IMR-90 (cell line): ENCODE results near the gene HERC5. TPM values are rescaled to one million over a fixed set of nuclear protein-coding genes. Genes with fewer than 3 reads are reported as not detected.
"Not testable (repeated sequence)": the region's sequence is repeated elsewhere in the genome, so short reads cannot be mapped to it uniquely, and the experiment has no call there.

Source experiments
- ATAC-seq: fragments of 200-7000 bp; cut with Tn5 transposase; 2 replicates; pipeline ENCODE4 v1.9.1; 2020; ENCODE audit warnings: low read depth, mild to moderate bottlenecking, moderate library complexity
- BruUV-seq: library from RNA; stranded (reverse); fragments of 400-500 nt; replicated peaks from 2 replicates; lab custom pipeline; 2021; lab: Mats Ljungman, UMichigan
- CTCF ChIA-PET: fragments of 300-600 bp; formaldehyde crosslinking; extraction: SDS; loops from one replicate; lab custom pipeline; 2021; ENCODE audit warnings: antibody characterized with exemption; lab: Yijun Ruan, JAX
- POLR2A ChIA-PET: fragments of 300-600 bp; sonication (Branson Sonifier 250); formaldehyde crosslinking; loops from one replicate; lab custom pipeline; 2022; ENCODE audit warnings: antibody characterized with exemption; ENCODE audit not compliant: unreplicated experiment; lab: Charles Lee
- DNase-seq: peaks from one replicate; pipeline ENCODE4 v3.0.0; 2013
- H2AFZ ChIP-seq: replicated peaks from 2 replicates; pipeline ENCODE3; 2013; ENCODE audit warnings: low read length, mild to moderate bottlenecking; ENCODE audit not compliant: poor library complexity
- H2AK5ac ChIP-seq: 2 replicates; pipeline ENCODE4 v1.6.1; 2013; ENCODE audit warnings: low read depth, low read length, inconsistent platforms
- H2AK9ac ChIP-seq: replicated peaks from 2 replicates; pipeline ENCODE3; 2013; ENCODE audit warnings: mild to moderate bottlenecking, low read depth, low read length, moderate library complexity; ENCODE audit not compliant: poor library complexity
- H2BK120ac ChIP-seq: 2 replicates; pipeline ENCODE4 v1.6.1; 2013; ENCODE audit warnings: low read depth, low read length, inconsistent platforms
- H2BK15ac ChIP-seq: 3 replicates; pipeline ENCODE4 v1.6.1; 2013; ENCODE audit warnings: low read depth, low read length, inconsistent platforms
- H2BK20ac ChIP-seq: 2 replicates; pipeline ENCODE4 v1.6.1; 2013; ENCODE audit warnings: low read depth, mild to moderate bottlenecking, inconsistent platforms, low read length, moderate library complexity
- H2BK5ac ChIP-seq: 2 replicates; pipeline ENCODE4 v1.6.1; 2013; ENCODE audit warnings: mild to moderate bottlenecking, low read depth, low read length, inconsistent platforms; ENCODE audit not compliant: poor library complexity, severe bottlenecking
- H3K14ac ChIP-seq: replicated peaks from 2 replicates; pipeline ENCODE4 v1.6.1; 2013; ENCODE audit warnings: low read depth, low read length, inconsistent platforms
- H3K18ac ChIP-seq: 2 replicates; pipeline ENCODE4 v1.6.1; 2013; ENCODE audit warnings: low read depth, low read length, control low read depth
- H3K23ac ChIP-seq: 2 replicates; pipeline ENCODE4 v1.6.1; 2013; ENCODE audit warnings: low read depth, low read length, inconsistent platforms
- H3K27ac ChIP-seq: 2 replicates; pipeline ENCODE4 v1.5.1; 2013; ENCODE audit warnings: mild to moderate bottlenecking, control low read depth, low read length; ENCODE audit not compliant: insufficient read depth
- H3K27me3 ChIP-seq: 2 replicates; pipeline ENCODE4 v1.6.1; 2013; ENCODE audit warnings: low read length; ENCODE audit not compliant: control insufficient read depth, insufficient read depth
- H3K36me3 ChIP-seq: 2 replicates; pipeline ENCODE4 v1.6.1; 2013; ENCODE audit warnings: low read length, mixed read lengths; ENCODE audit not compliant: control insufficient read depth, insufficient read depth
- H3K4ac ChIP-seq: 2 replicates; pipeline ENCODE4 v1.6.1; 2013; ENCODE audit warnings: low read depth, low read length, inconsistent platforms
- H3K4me1 ChIP-seq: 2 replicates; pipeline ENCODE4 v1.6.1; 2013; ENCODE audit warnings: low read length, mixed read lengths; ENCODE audit not compliant: control insufficient read depth, insufficient read depth
- H3K4me2 ChIP-seq: 2 replicates; pipeline ENCODE4 v1.6.1; 2013; ENCODE audit warnings: low read depth, mild to moderate bottlenecking, control low read depth, low read length, moderate library complexity
- H3K4me3 ChIP-seq: 2 replicates; pipeline ENCODE4 v1.5.1; 2013; ENCODE audit warnings: low read depth, mild to moderate bottlenecking, control low read depth, low read length, moderate library complexity; ENCODE audit not compliant: insufficient read depth
- H3K56ac ChIP-seq: 2 replicates; pipeline ENCODE4 v1.6.1; 2013; ENCODE audit warnings: low read length, inconsistent platforms; ENCODE audit not compliant: insufficient read depth; ENCODE audit errors: extremely low read depth
- H3K79me1 ChIP-seq, 2 experiments: 2 replicates each; pipeline ENCODE4 v1.6.1; 2013; ENCODE audit warnings: low read length in 2 of 2, inconsistent platforms in 1 of 2, low read depth in 1 of 2
- H3K9ac ChIP-seq: 2 replicates; pipeline ENCODE4 v1.6.1; 2013; ENCODE audit warnings: low read depth, low read length, control low read depth
- H3K9me1 ChIP-seq: 2 replicates; pipeline ENCODE4 v1.6.1; 2013; ENCODE audit warnings: low read length, inconsistent platforms; ENCODE audit not compliant: insufficient read depth
- H3K9me3 ChIP-seq: 2 replicates; pipeline ENCODE4 v1.6.1; 2013; ENCODE audit warnings: low read length; ENCODE audit not compliant: control insufficient read depth, insufficient read depth
- H4K20me1 ChIP-seq: 2 replicates; pipeline ENCODE4 v1.6.1; 2013; ENCODE audit warnings: low read length, inconsistent platforms; ENCODE audit not compliant: insufficient read depth
- H4K5ac ChIP-seq: 2 replicates; pipeline ENCODE4 v1.6.1; 2013; ENCODE audit warnings: mild to moderate bottlenecking, low read depth, low read length, control low read depth
- H4K8ac ChIP-seq, 2 experiments: 2 replicates each; pipeline ENCODE4 v1.6.1; 2013; ENCODE audit warnings: low read depth in 2 of 2, low read length in 2 of 2, control low read depth in 1 of 2, inconsistent platforms in 1 of 2
- H4K91ac ChIP-seq: 2 replicates; pipeline ENCODE4 v1.6.1; 2013; ENCODE audit warnings: low read depth, low read length, inconsistent platforms; ENCODE audit not compliant: insufficient read depth
- BHLHE40 ChIP-seq: fragments of 150-350 bp; IDR thresholded peaks from 2 replicates; pipeline ENCODE4 v1.6.1; 2016; ENCODE audit warnings: mild to moderate bottlenecking, low read depth, low read length
- CEBPB ChIP-seq: IDR thresholded peaks from 2 replicates; pipeline ENCODE4 v1.6.1; 2012; ENCODE audit warnings: low read depth, low read length, improper control_type of control experiment
- CHD1 ChIP-seq: IDR thresholded peaks from 2 replicates; pipeline ENCODE4 v1.6.1; 2012; ENCODE audit warnings: low read depth, low read length, improper control_type of control experiment
- MAFK ChIP-seq: IDR thresholded peaks from 2 replicates; pipeline ENCODE4 v1.6.1; 2012; ENCODE audit warnings: low read depth, low read length, improper control_type of control experiment
- MAZ ChIP-seq: IDR thresholded peaks from 2 replicates; pipeline ENCODE4 v1.6.1; 2012; ENCODE audit warnings: low read depth, mild to moderate bottlenecking, low read length, improper control_type of control experiment, moderate library complexity, borderline replicate concordance
- POLR2A ChIP-seq: IDR thresholded peaks from 2 replicates; pipeline ENCODE4 v1.6.1; 2012; ENCODE audit warnings: mild to moderate bottlenecking, low read depth, low read length
- RCOR1 ChIP-seq: IDR thresholded peaks from 2 replicates; pipeline ENCODE4 v1.6.1; 2012; ENCODE audit warnings: mild to moderate bottlenecking, low read length, improper control_type of control experiment; ENCODE audit not compliant: insufficient replicate concordance
- RFX5 ChIP-seq: IDR thresholded peaks from 2 replicates; pipeline ENCODE4 v1.8.0; 2012; ENCODE audit warnings: low read depth, mild to moderate bottlenecking, low read length, moderate library complexity
- SMC3 ChIP-seq: fragments of 150-350 bp; IDR thresholded peaks from 2 replicates; pipeline ENCODE4 v1.6.1; 2016; ENCODE audit warnings: low read depth, mild to moderate bottlenecking, antibody characterized with exemption, low read length, moderate library complexity
- WGBS, 2 experiments: methylation state at CpG; one replicate each; pipeline versions ENCODE4 v1.1.5 to v1.1.7; 2013; ENCODE audit warnings: missing lambda C conversion rate in 2 of 2; ENCODE audit not compliant: insufficient read length in 1 of 2; ENCODE audit errors: extremely low coverage in 2 of 2; 5-methylcytosine and 5-hydroxymethylcytosine counted together
- dilution Hi-C: fragments of 300-500 bp; cut with HindIII; formaldehyde crosslinking; loops from one replicate; pipeline ENCODE4 v1.14.3; 2018; ENCODE audit warnings: low sequenced_read_pairs; ENCODE audit not compliant: unreplicated experiment
- in situ Hi-C: fragments of 300-500 bp; cut with MboI; formaldehyde crosslinking; loops from 3 replicates; pipeline ENCODE4 v1.14.3; 2019; ENCODE audit warnings: low sequenced_read_pairs, inconsistent platforms, mixed read lengths
- intact Hi-C: fragments of 100-400 bp; cut with micrococcal nuclease; formaldehyde crosslinking; loops from 2 replicates; pipeline ENCODE4 v1.10.0; 2022
- polyA plus RNA-seq, 3 experiments: library from polyadenylated mRNA; depleted of rRNA; stranded (reverse); fragments of >200 nt; gene quantifications; 2 replicates each; pipeline ENCODE4 v1.2.3, GENCODE V29; 2012; ENCODE audit warnings: low replicate concordance in 1 of 3
- total RNA-seq: library from RNA; depleted of rRNA; stranded (reverse); fragments of >200 nt; gene quantifications from 2 replicates; pipeline ENCODE4 v1.2.3, GENCODE V29; 2012

HERC5 gene
- total and polyA plus RNA-seq, 2 of the 4 experiments (the other 2 are of a cell fraction) = under 0.01 TPM; not detected in 1

DNA sequence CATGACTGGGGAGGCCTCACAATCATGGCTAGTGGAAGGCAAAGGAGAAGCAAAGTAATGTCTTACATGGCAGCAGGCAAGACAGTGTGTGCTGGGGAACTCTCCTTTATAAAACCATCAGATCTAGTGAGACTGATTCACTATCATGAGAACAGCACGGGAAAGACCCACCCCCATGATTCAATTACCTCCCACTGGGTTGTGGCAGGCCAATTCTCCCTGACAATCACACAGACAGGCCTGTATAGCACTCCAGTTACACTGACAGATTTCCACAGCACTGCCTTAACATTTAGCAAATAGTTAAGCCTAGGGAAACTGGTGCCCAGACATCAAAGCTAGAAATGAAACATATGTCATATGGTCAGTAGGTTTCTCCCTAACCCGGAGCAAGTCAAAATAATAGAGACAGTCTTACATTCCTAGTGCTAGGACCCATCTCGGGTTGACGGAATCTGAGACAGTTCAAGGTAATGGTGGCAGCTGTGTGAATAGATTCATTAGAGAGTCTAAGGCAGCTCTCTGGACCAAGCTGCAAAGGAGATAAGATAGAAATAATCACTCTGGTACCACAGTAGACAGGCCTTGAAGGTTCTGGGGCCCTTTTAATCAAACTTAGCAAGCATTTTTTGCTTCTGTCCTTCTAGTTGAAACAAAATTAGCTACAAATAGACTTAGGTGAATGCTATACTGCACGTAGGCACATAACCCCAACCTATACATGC, 9.4 kb upstream of the HERC5 start:
- no peak for ATAC-seq
- Histone ChIP-seq H3K18ac (no peak overlapping the region), H3K23ac (no peak overlapping the region), H3K9me1 (no peaks in the 10 kb centered on the region), H4K8ac (no peak overlapping the region), H3K36me3 (no peaks in the 10 kb centered on the region), H3K4ac (no peak overlapping the region), H3K9ac (no peak overlapping the region), H2BK15ac (no peak overlapping the region), H2AK5ac (no peak overlapping the region), H2BK5ac (no peak overlapping the region), H4K20me1 (no peaks in the 10 kb centered on the region), H4K91ac (no peak overlapping the region), H2BK120ac (no peak overlapping the region), H2AFZ (no peak overlapping the region), H3K14ac (no peak overlapping the region), H2BK20ac (no peak overlapping the region), H3K9me3 (no peaks in the 10 kb centered on the region), H3K4me2 (no peak overlapping the region), H3K27ac (no peak overlapping the region), H3K79me1 (no peaks in the 10 kb centered on the region), H4K5ac (no peak overlapping the region), H3K4me1 (no peaks in the 10 kb centered on the region), H3K27me3 (peaks cover 2% of the 10 kb centered on the region), H3K56ac (no peak overlapping the region), H3K4me3 (no peak overlapping the region), H2AK9ac (no peak overlapping the region)
- CTCF ChIA-PET = no interaction called here
- DNase-seq = no peak
- WGBS, 2 experiments = 50% methylated on average over 2 of the region's 5 CpGs; no CpG with 5 or more reads in 1 of the 2 experiments
- dilution Hi-C loops (no loop called here), intact Hi-C loops (no loop called here), in situ Hi-C loops (no loop called here)
- TF ChIP-seq CEBPB = no peak
- no peak for TF ChIP-seq SMC3
- TF ChIP-seq RCOR1 = no peak
- TF ChIP-seq RFX5 = no peak
- TF ChIP-seq MAZ = no peak
- no peak for TF ChIP-seq CHD1
- TF ChIP-seq BHLHE40 = no peak
- TF ChIP-seq MAFK = no peak
- no peak for TF ChIP-seq POLR2A
- POLR2A ChIA-PET = no interaction called here
- BruUV-seq = no TSS peak

DNA sequence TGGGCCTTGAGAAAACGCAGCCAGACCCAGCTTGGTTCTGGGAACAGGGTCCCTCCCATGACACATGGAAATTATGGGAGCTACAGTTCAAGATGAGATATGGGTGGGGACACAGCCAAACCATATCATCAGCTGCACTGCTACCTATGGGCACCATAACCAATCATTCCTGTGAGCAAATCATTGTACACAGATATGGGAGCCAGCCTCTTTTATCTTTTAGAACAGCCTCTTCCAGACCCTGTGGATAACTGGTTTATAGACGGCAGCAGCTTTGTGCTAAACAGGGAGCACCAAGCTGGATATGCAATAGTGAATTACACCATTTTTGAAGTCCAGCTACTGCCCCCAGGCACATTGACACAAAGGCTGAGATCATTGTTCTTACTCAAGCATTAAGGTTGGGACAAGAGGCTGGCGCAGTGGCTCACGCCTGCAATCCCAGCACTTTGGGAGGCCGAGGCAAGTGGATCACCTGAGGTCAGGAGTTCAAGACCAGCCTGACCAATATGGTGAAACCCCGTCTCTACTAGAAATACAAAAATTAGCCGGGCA, 8.6 kb upstream of the HERC5 start:
- H2BK15ac ChIP-seq, DNase-seq, H3K4me2 ChIP-seq, H2AK9ac ChIP-seq, H2BK5ac ChIP-seq, BruUV-seq, CTCF ChIA-PET, H3K4me3 ChIP-seq, H4K8ac ChIP-seq, H4K20me1 ChIP-seq, H3K27ac ChIP-seq, H3K9me3 ChIP-seq, H3K4ac ChIP-seq, H3K79me1 ChIP-seq, H3K4me1 ChIP-seq, intact Hi-C loops, H3K23ac ChIP-seq, ATAC-seq, POLR2A ChIA-PET, H2AFZ ChIP-seq, H3K27me3 ChIP-seq, in situ Hi-C loops, H3K9ac ChIP-seq, H2AK5ac ChIP-seq, H4K91ac ChIP-seq, H4K5ac ChIP-seq, H3K9me1 ChIP-seq, H2BK120ac ChIP-seq, H3K56ac ChIP-seq, dilution Hi-C loops, H3K36me3 ChIP-seq, H3K18ac ChIP-seq, H3K14ac ChIP-seq, H2BK20ac ChIP-seq: not testable (repeated sequence)
- 100% methylated on average over 1 of the region's 7 CpGs; no CpG with 5 or more reads in 1 of the 2 experiments for WGBS, 2 experiments
